HCT116 (cell line): ENCODE measurements around the gene EDN2. TPM values are rescaled to one million over a fixed set of nuclear protein-coding genes. Genes with fewer than 3 reads are reported as not detected.

Experiments used
- ATAC-seq: fragments of 200-7000 bp; cut with Tn5 transposase; 2 replicates; pipeline ENCODE4 v1.9.1; 2020; ENCODE audit warnings: mild to moderate bottlenecking, moderate library complexity
- BruUV-seq: library from RNA; stranded (reverse); fragments of 400-500 nt; replicated peaks from 2 replicates; lab custom pipeline; 2021; lab: Mats Ljungman, UMichigan
- CTCF ChIA-PET: fragments of 300-600 bp; sonication (Branson Sonifier 250); formaldehyde crosslinking; loops from one replicate; lab custom pipeline; 2021; ENCODE audit warnings: antibody characterized with exemption; lab: Charles Lee
- POLR2A ChIA-PET: fragments of 300-600, 350-600 bp; sonication (Branson Sonifier 250); formaldehyde crosslinking; loops from one replicate; lab custom pipeline; 2021; ENCODE audit warnings: antibody characterized with exemption; lab: Charles Lee
- RAD21 ChIA-PET, 2 experiments: fragments of 300-600 bp; sonication (Branson Sonifier 250); formaldehyde crosslinking; loops; one replicate each; lab custom pipeline; 2023; ENCODE audit warnings: low total read pairs in 2 of 2; ENCODE audit not compliant: uncharacterized antibody in 2 of 2, unreplicated experiment in 2 of 2, low non-redundant PET in 1 of 2; lab: Charles Lee
- DNase-seq: peaks from one replicate; pipeline ENCODE4 v3.0.0-alpha.2; 2010; ENCODE audit warnings: low read depth, low spot score
- H2AFZ ChIP-seq: fragments of 200-600 bp; shearing (Covaris generic), sonication (generic); 2 replicates; pipeline ENCODE4 v1.6.1; 2017; ENCODE audit warnings: low read depth, mixed run types, mixed read lengths, antibody characterized with exemption, low read length; ENCODE audit not compliant: poor library complexity, severe bottlenecking
- H3K27ac ChIP-seq: 2 replicates; pipeline ENCODE4 v1.5.1; 2012; ENCODE audit warnings: low read depth, low read length
- H3K27me3 ChIP-seq: fragments of 200-600 bp; sonication (generic); 2 replicates; pipeline ENCODE4 v1.6.1; 2016; ENCODE audit warnings: mixed run types, low read length, mixed read lengths; ENCODE audit not compliant: insufficient read depth
- H3K36me3 ChIP-seq, 2 experiments: fragments of 200-500 bp in 1 of 2; fragments of 200-600 bp in 1 of 2; sonication (Bioruptor generic) in 1 of 2; sonication (generic) in 1 of 2; 2 replicates each; pipeline versions ENCODE4 v1.5.1 to v1.6.1; 2014 to 2016; ENCODE audit warnings: low read length in 2 of 2, inconsistent platforms in 1 of 2, mixed read lengths in 1 of 2, mixed run types in 1 of 2; ENCODE audit not compliant: insufficient read depth in 2 of 2, control insufficient read depth in 1 of 2
- H3K4me1 ChIP-seq, 2 experiments: fragments of 200-600 bp in 1 of 2; sonication (generic) in 1 of 2; 2 replicates each; pipeline versions ENCODE4 v1.5.1 to v1.6.1; 2012 to 2017; ENCODE audit warnings: low read length in 2 of 2, inconsistent platforms in 1 of 2, mild to moderate bottlenecking in 1 of 2, mixed read lengths in 1 of 2, mixed run types in 1 of 2, moderate library complexity in 1 of 2; ENCODE audit not compliant: insufficient read depth in 2 of 2, control insufficient read depth in 1 of 2
- H3K4me2 ChIP-seq: fragments of 200-600 bp; sonication (generic); 2 replicates; pipeline ENCODE4 v1.6.1; 2017; ENCODE audit warnings: mixed run types, low read length, mixed read lengths
- H3K4me3 ChIP-seq, 2 experiments: fragments of 200-600 bp in 1 of 2; sonication (generic) in 1 of 2; replicated peaks in 1 of 2; 2 replicates each; pipeline ENCODE4 v1.5.1; 2011 to 2016; ENCODE audit warnings: low read length in 2 of 2, control low read depth in 1 of 2, low read depth in 1 of 2, mild to moderate bottlenecking in 1 of 2, mixed read lengths in 1 of 2, mixed run types in 1 of 2
- H3K79me2 ChIP-seq: fragments of 200-600 bp; sonication (generic); 2 replicates; pipeline ENCODE4 v1.6.1; 2017; ENCODE audit warnings: mild to moderate bottlenecking, mixed run types, low read length, moderate library complexity, mixed read lengths; ENCODE audit not compliant: insufficient read depth
- H3K9ac ChIP-seq: fragments of 200-600 bp; sonication (generic); 2 replicates; pipeline ENCODE4 v1.6.1; 2016; ENCODE audit warnings: low read length, mixed read lengths
- H3K9me2 ChIP-seq: fragments of 200-600 bp; sonication (generic), shearing (Covaris generic); 2 replicates; pipeline ENCODE4 v1.6.1; 2017; ENCODE audit warnings: mixed run types, mild to moderate bottlenecking, moderate library complexity; ENCODE audit not compliant: insufficient read depth
- H3K9me3 ChIP-seq, 2 experiments: fragments of 200-500 bp in 1 of 2; fragments of 200-600 bp in 1 of 2; sonication (Bioruptor generic) in 1 of 2; sonication (generic) in 1 of 2; 2 replicates each; pipeline ENCODE4 v1.6.1; 2014 to 2017; ENCODE audit warnings: low read length in 2 of 2, mixed read lengths in 2 of 2, inconsistent platforms in 1 of 2, low read depth in 1 of 2, mild to moderate bottlenecking in 1 of 2, mixed run types in 1 of 2, moderate library complexity in 1 of 2; ENCODE audit not compliant: control insufficient read depth in 1 of 2, insufficient read depth in 1 of 2
- H4K20me1 ChIP-seq: fragments of 200-600 bp; sonication (generic), shearing (Covaris generic); 2 replicates; pipeline ENCODE4 v1.6.1; 2017; ENCODE audit warnings: mixed run types, mild to moderate bottlenecking, moderate library complexity; ENCODE audit not compliant: insufficient read depth
- CBX3 ChIP-seq: IDR thresholded peaks from 2 replicates; pipeline ENCODE4 v1.6.1; 2012; ENCODE audit warnings: low read depth
- CEBPB ChIP-seq: IDR thresholded peaks from 2 replicates; pipeline ENCODE4 v1.6.1; 2012; ENCODE audit warnings: low read depth
- ELF1 ChIP-seq: IDR thresholded peaks from 2 replicates; pipeline ENCODE4 v1.6.1; 2012; ENCODE audit warnings: low read depth, borderline replicate concordance
- EZH2phosphoT487 ChIP-seq: fragments of 200-600 bp; IDR thresholded peaks from 2 replicates; pipeline ENCODE4 v1.6.1; 2018; ENCODE audit warnings: antibody characterized with exemption, borderline replicate concordance
- JUND ChIP-seq: IDR thresholded peaks from 2 replicates; pipeline ENCODE4 v1.6.1; 2012
- POLR2AphosphoS5 ChIP-seq: IDR thresholded peaks from 2 replicates; pipeline ENCODE4 v1.6.1; 2011; ENCODE audit warnings: mild to moderate bottlenecking, low read depth, low read length, moderate library complexity
- RAD21 ChIP-seq: IDR thresholded peaks from 2 replicates; pipeline ENCODE4 v1.6.1; 2012; ENCODE audit warnings: low read depth, mild to moderate bottlenecking
- SIN3A ChIP-seq: IDR thresholded peaks from 2 replicates; pipeline ENCODE4 v1.6.1; 2012; ENCODE audit warnings: low read depth
- SP1 ChIP-seq: IDR thresholded peaks from 2 replicates; pipeline ENCODE4 v1.6.1; 2012; ENCODE audit warnings: low read depth
- SRF ChIP-seq: IDR thresholded peaks from 2 replicates; pipeline ENCODE4 v1.6.1; 2012; ENCODE audit warnings: low read depth
- TCF7L2 ChIP-seq: IDR thresholded peaks from 2 replicates; pipeline ENCODE4 v1.7.0; 2011; ENCODE audit warnings: borderline replicate concordance, inconsistent platforms; ENCODE audit not compliant: insufficient read depth, insufficient read length; ENCODE audit errors: extremely low read depth
- YY1 ChIP-seq: IDR thresholded peaks from 2 replicates; pipeline ENCODE4 v1.6.1; 2011; ENCODE audit warnings: low read length, low read depth, moderate library complexity, mild to moderate bottlenecking; ENCODE audit not compliant: insufficient replicate concordance; ENCODE audit errors: extremely low read depth
- ZFX ChIP-seq: fragments of 450-650 bp; IDR thresholded peaks from 2 replicates; pipeline ENCODE4 v1.6.1; 2017
- ZNF274 ChIP-seq: fragments of 200-500 bp; sonication (Bioruptor generic); IDR thresholded peaks from 2 replicates; pipeline ENCODE4 v1.6.1; 2014; ENCODE audit warnings: mild to moderate bottlenecking, low read depth, low read length, inconsistent platforms
- intact Hi-C: fragments of 100-400 bp; cut with micrococcal nuclease; formaldehyde crosslinking; loops from 2 replicates; pipeline ENCODE4 v1.10.0; 2022
- total RNA-seq: library from RNA; stranded (reverse); gene quantifications from one replicate; pipeline ENCODE4 v1.2.1, GENCODE V29; 2021; ENCODE audit not compliant: unreplicated experiment
- TF ChIP-seq, protein P1 (sequence below), 3 experiments: fragments of 200-600 bp in 1 of 3; sonication (generic) in 1 of 3; IDR thresholded peaks in 2 of 3; conservative IDR thresholded peaks in 1 of 3; 2 replicates each; pipeline ENCODE4 v1.5.1; 2012 to 2017; ENCODE audit warnings: low read depth in 2 of 3, low read length in 2 of 3, antibody characterized with exemption in 1 of 3, borderline replicate concordance in 1 of 3, control low read depth in 1 of 3, mild to moderate bottlenecking in 1 of 3, mixed read lengths in 1 of 3, mixed run types in 1 of 3, moderate library complexity in 1 of 3; ENCODE audit not compliant: insufficient read depth in 1 of 3
- TF ChIP-seq, protein P2 (sequence below): IDR thresholded peaks from 2 replicates; pipeline ENCODE4 v1.6.1; 2012

The EDN2 gene
- total RNA-seq, 1 experiment from 2014 or later, result not detected

DNA sequence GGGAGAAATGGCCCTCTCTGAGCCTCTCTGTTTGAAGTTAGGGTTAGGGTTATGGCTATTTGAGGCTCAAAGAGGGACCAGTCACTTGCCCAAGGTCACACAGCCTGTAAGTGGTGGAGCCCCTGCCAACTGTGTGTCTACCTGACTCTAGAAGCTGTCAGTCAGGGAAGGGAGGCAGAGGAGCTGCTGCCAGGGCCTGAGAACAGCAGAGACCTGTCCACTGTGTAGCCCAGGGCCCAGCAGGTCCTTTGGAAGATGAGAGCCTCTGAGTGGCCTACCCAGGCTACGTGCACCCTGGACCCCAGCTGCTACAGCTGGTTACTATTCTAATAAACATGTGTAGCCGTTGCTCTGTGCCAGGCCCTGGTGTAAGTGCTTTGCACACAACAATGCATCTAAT lies 15.1 kb upstream of the EDN2 start:
- no peak overlapping the region for H3K27ac ChIP-seq
- ChIA-PET RAD21 (no interaction called here), CTCF (no interaction called here)

More for the DNA sequence above, 15.1 kb upstream of the EDN2 start:
- TF ChIP-seq, protein P1, sequence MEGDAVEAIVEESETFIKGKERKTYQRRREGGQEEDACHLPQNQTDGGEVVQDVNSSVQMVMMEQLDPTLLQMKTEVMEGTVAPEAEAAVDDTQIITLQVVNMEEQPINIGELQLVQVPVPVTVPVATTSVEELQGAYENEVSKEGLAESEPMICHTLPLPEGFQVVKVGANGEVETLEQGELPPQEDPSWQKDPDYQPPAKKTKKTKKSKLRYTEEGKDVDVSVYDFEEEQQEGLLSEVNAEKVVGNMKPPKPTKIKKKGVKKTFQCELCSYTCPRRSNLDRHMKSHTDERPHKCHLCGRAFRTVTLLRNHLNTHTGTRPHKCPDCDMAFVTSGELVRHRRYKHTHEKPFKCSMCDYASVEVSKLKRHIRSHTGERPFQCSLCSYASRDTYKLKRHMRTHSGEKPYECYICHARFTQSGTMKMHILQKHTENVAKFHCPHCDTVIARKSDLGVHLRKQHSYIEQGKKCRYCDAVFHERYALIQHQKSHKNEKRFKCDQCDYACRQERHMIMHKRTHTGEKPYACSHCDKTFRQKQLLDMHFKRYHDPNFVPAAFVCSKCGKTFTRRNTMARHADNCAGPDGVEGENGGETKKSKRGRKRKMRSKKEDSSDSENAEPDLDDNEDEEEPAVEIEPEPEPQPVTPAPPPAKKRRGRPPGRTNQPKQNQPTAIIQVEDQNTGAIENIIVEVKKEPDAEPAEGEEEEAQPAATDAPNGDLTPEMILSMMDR (IDR thresholded peaks at IDR 0.05 in 2 of 3, conservative IDR thresholded peaks at IDR 0.05 in 1 of 3; ENCODE audit: borderline replicate concordance in 1 of 3, insufficient read depth in 1 of 3, low read depth in 2 of 3, low read length in 2 of 3), result no peak
- TF ChIP-seq SP1, result no peak
- no peak for TF ChIP-seq EZH2phosphoT487
- no peak for TF ChIP-seq TCF7L2
- TF ChIP-seq SRF, result no peak
- no peak for TF ChIP-seq YY1
- TF ChIP-seq SIN3A, result no peak
- TF ChIP-seq JUND, result no peak
- TF ChIP-seq, protein P2, sequence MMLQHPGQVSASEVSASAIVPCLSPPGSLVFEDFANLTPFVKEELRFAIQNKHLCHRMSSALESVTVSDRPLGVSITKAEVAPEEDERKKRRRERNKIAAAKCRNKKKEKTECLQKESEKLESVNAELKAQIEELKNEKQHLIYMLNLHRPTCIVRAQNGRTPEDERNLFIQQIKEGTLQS, result no peak
- TF ChIP-seq POLR2AphosphoS5, result no peak
- TF ChIP-seq ZNF274, result no peak
- no peak for TF ChIP-seq RAD21
- no peak for TF ChIP-seq ZFX
- no peak for TF ChIP-seq CEBPB
- TF ChIP-seq ELF1, result no peak
- TF ChIP-seq CBX3, result no peak
- Histone ChIP-seq H4K20me1 (no peaks in the 10 kb centered on the region), H2AFZ (no peak overlapping the region), H3K27me3 (no peaks in the 10 kb centered on the region), H3K9me2 (no peaks in the 10 kb centered on the region), H3K36me3 (no peaks in the 10 kb centered on the region), H3K79me2 (no peaks in the 10 kb centered on the region), H3K4me1 (peaks cover 77 to 87% of the 10 kb centered on the region in 2 experiments), H3K9me3 (no peaks in the 10 kb centered on the region), H3K4me3 (no peak overlapping the region), H3K4me2 (peak overlapping the region; percentile 59; the same call in 1 of the 2 replicates), H3K9ac (no peak overlapping the region)
- ATAC-seq, result no peak
- no TSS peak for BruUV-seq
- DNase-seq, result no peak
- POLR2A ChIA-PET, result no interaction called here
- intact Hi-C loops, result no loop called here
